Measurements from ENCODE around the gene TRPC4. TPM values are rescaled to one million over a fixed set of nuclear protein-coding genes. Genes with fewer than 3 reads are reported as not detected.

The TRPC4 gene
- total RNA-seq, 1 donor from 2014 or later, result 6.5 TPM

DNA sequence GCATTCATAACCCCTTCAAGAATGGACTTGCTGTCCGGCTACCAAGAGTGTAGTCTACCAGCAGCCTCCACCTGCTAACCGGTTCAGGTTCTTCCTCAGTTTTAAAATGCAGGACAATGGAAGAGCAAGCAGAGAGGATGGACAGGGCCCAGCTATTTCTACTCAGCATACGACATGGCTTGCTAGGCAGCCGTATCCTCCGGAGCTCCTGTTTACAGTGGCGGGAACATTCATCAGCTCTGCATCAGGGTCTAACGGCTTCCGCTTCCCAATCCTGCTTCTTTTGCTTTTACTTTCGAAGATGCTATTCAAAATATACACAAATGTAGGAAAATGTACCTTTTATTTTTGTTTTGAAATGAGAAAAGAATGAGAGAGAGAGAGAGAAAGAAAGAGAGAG, 118.5 kb downstream of the TRPC4 start:
- Mint-ChIP-seq H3K27ac (ENCODE audit: unreplicated experiment) (no peak overlapping the region), H3K4me3 (ENCODE audit: unreplicated experiment) (no peak overlapping the region)

DNA sequence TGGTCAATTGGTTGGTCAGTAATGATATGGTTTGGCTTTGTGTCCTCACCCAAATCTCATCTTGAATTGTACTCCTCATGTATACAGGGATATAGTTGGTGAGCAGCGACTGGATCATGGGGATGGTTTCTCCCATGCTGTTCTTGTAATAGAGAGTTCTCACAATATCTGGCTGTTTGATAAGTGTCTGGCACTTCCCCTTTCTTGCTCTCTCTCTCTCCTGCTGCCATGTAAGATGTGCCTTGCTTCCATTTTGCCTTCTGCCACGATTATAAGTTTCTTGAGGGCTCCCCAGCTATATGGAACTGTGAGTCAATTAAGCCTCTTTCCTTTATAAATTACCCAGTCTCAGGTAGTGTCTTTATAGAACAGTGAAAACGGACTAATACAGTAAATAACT, 120.7 kb downstream of the TRPC4 start:
- peaks cover 2% of the 10 kb centered on the region for H3K4me1 Mint-ChIP-seq (ENCODE audit: unreplicated experiment)
- H3K36me3 Mint-ChIP-seq (ENCODE audit: low read depth, unreplicated experiment), result no peaks in the 10 kb centered on the region
- H3K27ac Mint-ChIP-seq (ENCODE audit: unreplicated experiment), result no peak overlapping the region
- no peaks in the 10 kb centered on the region for H3K27me3 Mint-ChIP-seq (ENCODE audit: unreplicated experiment)
- no peak overlapping the region for H3K4me3 Mint-ChIP-seq (ENCODE audit: unreplicated experiment)
- no peak for DNase-seq (ENCODE audit: low spot score)
- no peaks in the 10 kb centered on the region for H3K9me3 Mint-ChIP-seq (ENCODE audit: unreplicated experiment)
- no peak for TF ChIP-seq CTCF (IDR thresholded peaks at IDR 0.05; ENCODE audit: unreplicated experiment)

More for the DNA sequence above, 118.5 kb downstream of the TRPC4 start:
- Mint-ChIP-seq H3K27me3 (ENCODE audit: unreplicated experiment) (no peaks in the 10 kb centered on the region), H3K4me1 (ENCODE audit: unreplicated experiment) (peaks cover 2% of the 10 kb centered on the region), H3K9me3 (ENCODE audit: unreplicated experiment) (no peaks in the 10 kb centered on the region), H3K36me3 (ENCODE audit: low read depth, unreplicated experiment) (no peaks in the 10 kb centered on the region)
- TF ChIP-seq CTCF (IDR thresholded peaks at IDR 0.05; ENCODE audit: unreplicated experiment), result no peak
- DNase-seq (ENCODE audit: low spot score), result no peak

- Mint-ChIP-seq H3K36me3 (ENCODE audit: low read depth, unreplicated experiment) (no peaks in the 10 kb centered on the region), H3K9me3 (ENCODE audit: unreplicated experiment) (no peaks in the 10 kb centered on the region), H3K4me1 (ENCODE audit: unreplicated experiment) (no peaks in the 10 kb centered on the region), H3K27me3 (ENCODE audit: unreplicated experiment) (no peaks in the 10 kb centered on the region), H3K27ac (ENCODE audit: unreplicated experiment) (no peak overlapping the region), H3K4me3 (ENCODE audit: unreplicated experiment) (no peak overlapping the region)
- DNase-seq (ENCODE audit: low spot score), result no peak
- TF ChIP-seq CTCF (IDR thresholded peaks at IDR 0.05; ENCODE audit: unreplicated experiment), result no peak
Observed at GRCh38 chr13:37747071-37747612, 122.4 kb downstream of the TRPC4 start.

DNA sequence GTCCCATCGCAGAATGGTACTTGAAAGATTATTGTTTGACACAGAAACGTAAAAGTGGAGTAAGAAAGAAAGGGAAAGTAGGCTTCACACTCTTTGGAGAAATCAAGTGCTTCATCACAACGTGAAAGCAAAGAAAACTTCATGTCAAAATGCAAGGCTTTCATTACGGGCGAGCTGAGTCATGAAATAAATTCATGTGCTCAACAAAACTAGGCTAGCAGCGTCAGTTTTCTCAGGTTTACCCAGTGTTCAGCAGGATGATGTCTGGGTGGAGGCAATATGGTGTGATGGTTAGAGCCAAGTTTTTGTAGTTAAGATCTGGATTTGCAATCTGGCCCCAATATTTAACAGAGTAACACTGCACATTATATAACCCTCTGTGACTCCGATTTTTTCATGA, 128.0 kb downstream of the TRPC4 start:
- Mint-ChIP-seq H3K9me3 (ENCODE audit: unreplicated experiment) (no peaks in the 10 kb centered on the region), H3K4me1 (ENCODE audit: unreplicated experiment) (no peaks in the 10 kb centered on the region), H3K27ac (ENCODE audit: unreplicated experiment) (no peak overlapping the region), H3K27me3 (ENCODE audit: unreplicated experiment) (no peaks in the 10 kb centered on the region), H3K36me3 (ENCODE audit: low read depth, unreplicated experiment) (no peaks in the 10 kb centered on the region), H3K4me3 (ENCODE audit: unreplicated experiment) (no peak overlapping the region)
- no peak for TF ChIP-seq CTCF (IDR thresholded peaks at IDR 0.05; ENCODE audit: unreplicated experiment)
- no peak for DNase-seq (ENCODE audit: low spot score)

DNA sequence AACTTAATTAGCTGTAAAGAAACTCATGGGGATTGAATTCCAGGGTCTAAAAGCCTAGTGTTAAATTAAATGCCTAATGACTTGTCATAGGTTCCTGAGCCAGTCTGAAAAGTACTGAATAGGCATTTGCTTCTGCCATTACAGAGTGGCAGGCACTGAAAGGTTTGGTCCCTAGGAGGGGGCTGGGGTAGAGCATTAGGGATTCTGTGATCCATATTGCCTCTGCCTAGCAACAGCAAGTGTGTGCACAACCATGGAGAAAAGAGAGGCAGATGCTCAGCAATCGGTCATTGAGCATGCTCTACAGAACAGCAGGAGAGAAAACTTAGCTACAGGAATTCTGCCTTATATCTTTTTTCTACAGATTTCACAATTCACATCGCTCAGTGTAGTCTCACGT, 133.5 kb downstream of the TRPC4 start:
- DNase-seq (ENCODE audit: low spot score), result no peak
- Mint-ChIP-seq H3K36me3 (ENCODE audit: low read depth, unreplicated experiment) (no peaks in the 10 kb centered on the region), H3K27me3 (ENCODE audit: unreplicated experiment) (no peaks in the 10 kb centered on the region), H3K27ac (ENCODE audit: unreplicated experiment) (no peak overlapping the region), H3K4me3 (ENCODE audit: unreplicated experiment) (no peak overlapping the region), H3K9me3 (ENCODE audit: unreplicated experiment) (no peaks in the 10 kb centered on the region), H3K4me1 (ENCODE audit: unreplicated experiment) (no peaks in the 10 kb centered on the region)
- TF ChIP-seq CTCF (IDR thresholded peaks at IDR 0.05; ENCODE audit: unreplicated experiment), result no peak

All from endothelial cell (in vitro differentiated cells).